ENCODE results near the gene COA7.

DNA sequence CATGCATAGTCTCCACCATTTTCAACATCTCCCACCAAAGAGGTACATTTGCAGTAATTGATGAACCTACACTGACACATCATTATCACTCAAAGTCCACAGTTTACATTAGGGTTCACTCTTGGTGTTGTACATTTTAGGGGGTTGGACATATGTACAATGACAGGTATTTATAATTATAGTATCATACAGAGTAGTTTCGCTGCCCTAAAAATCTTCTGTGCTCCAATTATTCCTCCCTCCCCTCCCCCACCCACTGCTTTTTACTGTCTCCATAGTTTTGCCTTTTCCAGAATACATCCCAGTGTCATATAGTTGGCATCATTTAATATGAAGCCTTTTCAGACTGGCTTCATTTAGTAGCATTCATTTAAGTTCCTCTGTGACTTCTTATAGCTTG lies 13.6 kb downstream of the COA7 start:
- TF ChIP-seq, protein P1, sequence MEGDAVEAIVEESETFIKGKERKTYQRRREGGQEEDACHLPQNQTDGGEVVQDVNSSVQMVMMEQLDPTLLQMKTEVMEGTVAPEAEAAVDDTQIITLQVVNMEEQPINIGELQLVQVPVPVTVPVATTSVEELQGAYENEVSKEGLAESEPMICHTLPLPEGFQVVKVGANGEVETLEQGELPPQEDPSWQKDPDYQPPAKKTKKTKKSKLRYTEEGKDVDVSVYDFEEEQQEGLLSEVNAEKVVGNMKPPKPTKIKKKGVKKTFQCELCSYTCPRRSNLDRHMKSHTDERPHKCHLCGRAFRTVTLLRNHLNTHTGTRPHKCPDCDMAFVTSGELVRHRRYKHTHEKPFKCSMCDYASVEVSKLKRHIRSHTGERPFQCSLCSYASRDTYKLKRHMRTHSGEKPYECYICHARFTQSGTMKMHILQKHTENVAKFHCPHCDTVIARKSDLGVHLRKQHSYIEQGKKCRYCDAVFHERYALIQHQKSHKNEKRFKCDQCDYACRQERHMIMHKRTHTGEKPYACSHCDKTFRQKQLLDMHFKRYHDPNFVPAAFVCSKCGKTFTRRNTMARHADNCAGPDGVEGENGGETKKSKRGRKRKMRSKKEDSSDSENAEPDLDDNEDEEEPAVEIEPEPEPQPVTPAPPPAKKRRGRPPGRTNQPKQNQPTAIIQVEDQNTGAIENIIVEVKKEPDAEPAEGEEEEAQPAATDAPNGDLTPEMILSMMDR (IDR thresholded peaks at IDR 0.05): no peak
- no peak for TF ChIP-seq POLR2AphosphoS5 (IDR thresholded peaks at IDR 0.05)
- no peak for TF ChIP-seq POLR2A (IDR thresholded peaks at IDR 0.05)
